ENCODE results near the gene ZBED5. TPM values are rescaled to one million over a fixed set of nuclear protein-coding genes. Genes with fewer than 3 reads are reported as not detected.
A peak's percentile ranks its signal among the peaks of the same experiment; 100 is the strongest.

Gene ZBED5
- total and polyA plus RNA-seq, 9 of the 15 experiments (the other 6 are each of a cell fraction or from before 2014, with no cell fraction given) = 12.4 to 70.7 (median 26.8) TPM

- TF ChIP-seq, protein P1, sequence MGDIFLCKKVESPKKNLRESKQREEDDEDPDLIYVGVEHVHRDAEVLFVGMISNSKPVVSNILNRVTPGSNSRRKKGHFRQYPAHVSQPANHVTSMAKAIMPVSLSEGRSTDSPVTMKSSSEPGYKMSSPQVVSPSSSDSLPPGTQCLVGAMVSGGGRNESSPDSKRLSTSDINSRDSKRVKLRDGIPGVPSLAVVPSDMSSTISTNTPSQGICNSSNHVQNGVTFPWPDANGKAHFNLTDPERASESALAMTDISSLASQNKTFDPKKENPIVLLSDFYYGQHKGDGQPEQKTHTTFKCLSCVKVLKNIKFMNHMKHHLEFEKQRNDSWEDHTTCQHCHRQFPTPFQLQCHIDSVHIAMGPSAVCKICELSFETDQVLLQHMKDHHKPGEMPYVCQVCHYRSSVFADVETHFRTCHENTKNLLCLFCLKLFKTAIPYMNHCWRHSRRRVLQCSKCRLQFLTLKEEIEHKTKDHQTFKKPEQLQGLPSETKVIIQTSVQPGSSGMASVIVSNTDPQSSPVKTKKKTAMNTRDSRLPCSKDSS (IDR thresholded peaks at IDR 0.05; ENCODE audit: low read depth, partially characterized antibody) = no peak
- TF ChIP-seq ZBTB9 (CRISPR knock-in tag; IDR thresholded peaks at IDR 0.05) = 0 out of 2 replicates have a peak, but pooled peaks have one; percentile 38
- no peak for TF ChIP-seq CHD7 (IDR thresholded peaks at IDR 0.05; ENCODE audit: low read depth, low read length)
- no peak for TF ChIP-seq ZNF184 (CRISPR knock-in tag; IDR thresholded peaks at IDR 0.05)
- no peak for TF ChIP-seq TRIM24 (IDR thresholded peaks at IDR 0.05)
- TF ChIP-seq, protein P2, sequence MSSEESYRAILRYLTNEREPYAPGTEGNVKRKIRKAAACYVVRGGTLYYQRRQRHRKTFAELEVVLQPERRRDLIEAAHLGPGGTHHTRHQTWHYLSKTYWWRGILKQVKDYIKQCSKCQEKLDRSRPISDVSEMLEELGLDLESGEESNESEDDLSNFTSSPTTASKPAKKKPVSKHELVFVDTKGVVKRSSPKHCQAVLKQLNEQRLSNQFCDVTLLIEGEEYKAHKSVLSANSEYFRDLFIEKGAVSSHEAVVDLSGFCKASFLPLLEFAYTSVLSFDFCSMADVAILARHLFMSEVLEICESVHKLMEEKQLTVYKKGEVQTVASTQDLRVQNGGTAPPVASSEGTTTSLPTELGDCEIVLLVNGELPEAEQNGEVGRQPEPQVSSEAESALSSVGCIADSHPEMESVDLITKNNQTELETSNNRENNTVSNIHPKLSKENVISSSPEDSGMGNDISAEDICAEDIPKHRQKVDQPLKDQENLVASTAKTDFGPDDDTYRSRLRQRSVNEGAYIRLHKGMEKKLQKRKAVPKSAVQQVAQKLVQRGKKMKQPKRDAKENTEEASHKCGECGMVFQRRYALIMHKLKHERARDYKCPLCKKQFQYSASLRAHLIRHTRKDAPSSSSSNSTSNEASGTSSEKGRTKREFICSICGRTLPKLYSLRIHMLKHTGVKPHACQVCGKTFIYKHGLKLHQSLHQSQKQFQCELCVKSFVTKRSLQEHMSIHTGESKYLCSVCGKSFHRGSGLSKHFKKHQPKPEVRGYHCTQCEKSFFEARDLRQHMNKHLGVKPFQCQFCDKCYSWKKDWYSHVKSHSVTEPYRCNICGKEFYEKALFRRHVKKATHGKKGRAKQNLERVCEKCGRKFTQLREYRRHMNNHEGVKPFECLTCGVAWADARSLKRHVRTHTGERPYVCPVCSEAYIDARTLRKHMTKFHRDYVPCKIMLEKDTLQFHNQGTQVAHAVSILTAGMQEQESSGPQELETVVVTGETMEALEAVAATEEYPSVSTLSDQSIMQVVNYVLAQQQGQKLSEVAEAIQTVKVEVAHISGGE (CRISPR knock-in tag; IDR thresholded peaks at IDR 0.05) = 0 out of 6 replicates have a peak, but pooled peaks of 1 of the 3 experiments have one; percentile 8
Observed at GRCh38 chr11:10809373-10810160, 48.3 kb downstream of the ZBED5 start (continued).
